Type B pancreatic cell (in vitro differentiated cells): Measurements from ENCODE around the gene TGFBR1. TPM values are rescaled to one million over a fixed set of nuclear protein-coding genes. Genes with fewer than 3 reads are reported as not detected.

ENCODE experiments used
- DNase-seq: peaks from one replicate; pipeline ENCODE4 v3.0.0; 2021; ENCODE audit warnings: mixed read lengths; ENCODE audit not compliant: unreplicated experiment; ENCODE audit errors: extremely low spot score
- H3K27ac Mint-ChIP-seq: 2 replicates; pipeline ENCODE4 v1.8.0; 2021; ENCODE audit warnings: mild to moderate bottlenecking, mixed read lengths
- H3K27me3 Mint-ChIP-seq: 2 replicates; pipeline ENCODE4 v1.8.0; 2021; ENCODE audit warnings: mixed read lengths
- H3K36me3 Mint-ChIP-seq: 2 replicates; pipeline ENCODE4 v1.8.0; 2021; ENCODE audit warnings: mixed read lengths
- H3K4me1 Mint-ChIP-seq: one replicate; pipeline ENCODE4 v1.8.0; 2021; ENCODE audit warnings: mixed read lengths; ENCODE audit not compliant: unreplicated experiment
- H3K4me3 Mint-ChIP-seq: 2 replicates; pipeline ENCODE4 v1.8.0; 2021; ENCODE audit warnings: mild to moderate bottlenecking, mixed read lengths
- H3K9me3 Mint-ChIP-seq: 2 replicates; pipeline ENCODE4 v1.8.0; 2021; ENCODE audit warnings: mixed read lengths
- CTCF ChIP-seq: fragments of 200-600 bp; sonication (generic); conservative IDR thresholded peaks from 2 replicates; pipeline ENCODE4 v1.5.0; 2021; ENCODE audit warnings: antibody characterized with exemption, mild to moderate bottlenecking
- total RNA-seq: library from RNA; stranded (reverse); gene quantifications from 2 replicates; pipeline ENCODE4 v1.2.1, GENCODE V29; 2021; ENCODE audit warnings: low replicate concordance

Gene TGFBR1
- total RNA-seq, 1 donor from 2014 or later: 88.1 TPM

GRCh38 chr9:99106044-99106375 is 1.1 kb downstream of the TGFBR1 start:
- no peaks in the 10 kb centered on the region for H3K27me3 Mint-ChIP-seq
- no peaks in the 10 kb centered on the region for H3K9me3 Mint-ChIP-seq
- H3K4me3 Mint-ChIP-seq: peak overlapping the region; percentile 91
- peaks cover 9% of the 10 kb centered on the region for H3K36me3 Mint-ChIP-seq
- DNase-seq: no peak
- H3K4me1 Mint-ChIP-seq: peaks cover 47% of the 10 kb centered on the region
- H3K27ac Mint-ChIP-seq: peak overlapping the region; percentile 63
- TF ChIP-seq CTCF: no peak

- no peak for TF ChIP-seq CTCF
- H3K36me3 Mint-ChIP-seq: peaks cover 13% of the 10 kb centered on the region
- no peak for DNase-seq
- no peaks in the 10 kb centered on the region for H3K9me3 Mint-ChIP-seq
- H3K4me3 Mint-ChIP-seq: peak overlapping the region; percentile 91
- peak overlapping the region; percentile 2 for H3K27ac Mint-ChIP-seq
- peaks cover 47% of the 10 kb centered on the region for H3K4me1 Mint-ChIP-seq
- H3K27me3 Mint-ChIP-seq: no peaks in the 10 kb centered on the region
Measured at GRCh38 chr9:99107421-99107820, 2.5 kb downstream of the TGFBR1 start.

- no peak overlapping the region for H3K4me3 Mint-ChIP-seq
- no peak for DNase-seq
- peaks cover 48% of the 10 kb centered on the region for H3K4me1 Mint-ChIP-seq
- no peak for TF ChIP-seq CTCF
- no peaks in the 10 kb centered on the region for H3K27me3 Mint-ChIP-seq
- H3K36me3 Mint-ChIP-seq: peaks cover 13% of the 10 kb centered on the region
- H3K9me3 Mint-ChIP-seq: no peaks in the 10 kb centered on the region
- H3K27ac Mint-ChIP-seq: no peak overlapping the region
Measured at GRCh38 chr9:99108131-99108530, 3.2 kb downstream of the TGFBR1 start.

GRCh38 chr9:99109522-99109921 is 4.6 kb downstream of the TGFBR1 start:
- DNase-seq: no peak
- H3K4me1 Mint-ChIP-seq: peaks cover 36% of the 10 kb centered on the region
- H3K27me3 Mint-ChIP-seq: no peaks in the 10 kb centered on the region
- peaks cover 13% of the 10 kb centered on the region for H3K36me3 Mint-ChIP-seq
- no peak overlapping the region for H3K4me3 Mint-ChIP-seq
- no peak for TF ChIP-seq CTCF
- H3K27ac Mint-ChIP-seq: no peak overlapping the region
- H3K9me3 Mint-ChIP-seq: no peaks in the 10 kb centered on the region

- no peak overlapping the region for H3K4me3 Mint-ChIP-seq
- no peak for DNase-seq
- H3K27me3 Mint-ChIP-seq: no peaks in the 10 kb centered on the region
- H3K9me3 Mint-ChIP-seq: no peaks in the 10 kb centered on the region
- H3K36me3 Mint-ChIP-seq: peaks cover 13% of the 10 kb centered on the region
- peak overlapping the region; percentile 19 for H3K27ac Mint-ChIP-seq
- TF ChIP-seq CTCF: no peak
- H3K4me1 Mint-ChIP-seq: peaks cover 29% of the 10 kb centered on the region
Measured at GRCh38 chr9:99112750-99113413, 8.0 kb downstream of the TGFBR1 start.
